Germinal center (tissue), 1 donor: ENCODE results near the gene RETREG1.

ENCODE experiments used
- DNase-seq: peaks from one replicate; pipeline ENCODE4 v3.0.0; 2012; ENCODE audit warnings: mixed read lengths, low spot score

The RETREG1 gene

DNA sequence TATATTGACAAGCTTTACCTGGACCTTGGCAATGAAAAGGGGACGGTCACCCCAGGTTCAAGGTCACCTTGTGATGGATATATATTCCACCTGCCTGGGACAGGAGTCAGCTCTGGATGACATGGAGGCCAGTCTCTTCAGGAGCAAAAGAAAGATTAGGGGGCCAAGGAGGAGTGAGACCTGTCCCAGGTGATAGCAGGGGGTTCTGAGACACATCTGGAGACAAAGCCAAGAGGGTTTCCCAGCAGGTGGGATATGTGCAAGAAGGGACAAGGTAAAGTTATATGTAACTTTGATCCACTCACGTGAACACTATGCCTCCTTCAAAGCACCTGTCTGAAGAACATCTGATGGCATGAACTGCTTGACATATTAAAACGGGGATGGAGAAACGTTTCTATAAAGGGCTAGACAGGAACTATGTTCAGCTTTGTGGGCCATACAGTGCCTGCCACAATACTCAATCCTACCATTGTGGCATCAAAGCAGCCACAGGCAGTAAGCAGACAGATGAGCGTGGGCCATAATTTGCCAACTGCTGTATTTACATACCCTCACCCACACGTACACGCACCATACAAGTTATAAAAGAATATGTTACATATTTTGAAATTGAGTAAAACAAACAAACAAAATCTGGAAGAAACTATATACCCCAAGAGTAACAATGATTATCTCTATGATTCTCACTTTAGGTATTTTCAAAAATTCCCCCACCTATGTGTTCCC lies 88.3 kb downstream of the RETREG1 start:
- no peak for DNase-seq

- no peak for DNase-seq
Measured at GRCh38 chr5:16525651-16526050, 91.1 kb downstream of the RETREG1 start.

DNA sequence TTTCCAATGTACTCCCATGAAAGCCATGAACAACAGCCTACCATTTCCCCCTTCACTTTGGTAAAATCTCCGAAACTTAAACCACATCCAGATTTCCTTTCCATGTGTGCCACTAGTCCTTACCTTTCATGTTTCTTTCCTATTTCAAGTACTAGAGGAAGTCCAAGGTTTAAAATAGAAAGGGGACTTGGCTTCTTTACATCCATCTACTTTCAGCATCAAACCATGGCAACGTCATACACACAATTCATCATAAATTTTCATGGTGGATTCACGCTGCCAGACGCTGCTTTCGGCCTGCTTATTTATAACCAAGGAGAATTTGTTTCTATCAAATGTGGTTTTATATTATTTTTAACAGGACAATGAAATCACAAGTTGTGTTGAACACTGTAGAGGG lies 92.5 kb downstream of the RETREG1 start:
- no peak for DNase-seq

- DNase-seq: no peak
Measured at GRCh38 chr5:16521521-16522483, 95.0 kb downstream of the RETREG1 start.

- DNase-seq: no peak
Measured at GRCh38 chr5:16520841-16521240, 96.0 kb downstream of the RETREG1 start.

DNA sequence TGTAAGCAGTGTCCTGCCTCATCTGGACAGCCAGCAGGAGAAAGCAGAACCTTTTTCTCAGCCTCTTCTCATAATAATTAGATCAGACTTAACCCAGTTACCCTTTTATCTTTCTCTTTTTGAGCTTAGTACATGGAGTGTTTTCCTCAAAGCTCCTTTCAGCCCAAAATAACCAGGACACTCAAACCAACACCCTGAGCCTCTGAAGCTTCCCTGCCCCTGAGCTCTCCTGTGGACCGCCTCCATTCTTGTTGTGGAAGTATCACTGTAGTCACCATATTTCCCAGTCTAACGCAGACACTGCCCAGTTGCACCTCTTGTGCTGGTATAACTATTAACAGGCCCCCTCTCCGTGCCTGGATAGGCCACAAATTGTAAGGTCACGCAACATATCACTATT lies 97.4 kb downstream of the RETREG1 start:
- no peak for DNase-seq

GRCh38 chr5:16518606-16519005 lies 98.2 kb downstream of the RETREG1 start:
- DNase-seq: no peak

DNA sequence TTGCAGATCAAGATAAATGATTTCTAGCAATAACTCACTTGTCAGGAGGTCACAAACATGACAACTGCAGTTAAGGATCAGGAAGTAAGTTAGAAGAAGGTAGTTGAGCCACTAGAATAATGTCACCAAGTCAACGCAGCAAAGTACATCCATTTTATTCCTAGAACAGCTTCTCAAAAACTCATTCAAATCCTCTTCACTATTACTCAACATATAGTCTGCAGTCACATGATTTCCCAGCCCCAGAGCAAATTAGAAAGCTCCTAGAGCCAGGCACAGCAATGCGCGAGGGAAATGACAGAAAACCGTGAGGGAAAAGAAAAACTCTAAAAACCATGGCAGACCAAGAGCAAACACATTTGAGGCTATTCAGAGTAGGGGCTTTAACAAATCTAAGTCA lies 101.3 kb downstream of the RETREG1 start:
- DNase-seq: no peak

GRCh38 chr5:16510098-16510497 lies 106.7 kb downstream of the RETREG1 start:
- no peak for DNase-seq

DNA sequence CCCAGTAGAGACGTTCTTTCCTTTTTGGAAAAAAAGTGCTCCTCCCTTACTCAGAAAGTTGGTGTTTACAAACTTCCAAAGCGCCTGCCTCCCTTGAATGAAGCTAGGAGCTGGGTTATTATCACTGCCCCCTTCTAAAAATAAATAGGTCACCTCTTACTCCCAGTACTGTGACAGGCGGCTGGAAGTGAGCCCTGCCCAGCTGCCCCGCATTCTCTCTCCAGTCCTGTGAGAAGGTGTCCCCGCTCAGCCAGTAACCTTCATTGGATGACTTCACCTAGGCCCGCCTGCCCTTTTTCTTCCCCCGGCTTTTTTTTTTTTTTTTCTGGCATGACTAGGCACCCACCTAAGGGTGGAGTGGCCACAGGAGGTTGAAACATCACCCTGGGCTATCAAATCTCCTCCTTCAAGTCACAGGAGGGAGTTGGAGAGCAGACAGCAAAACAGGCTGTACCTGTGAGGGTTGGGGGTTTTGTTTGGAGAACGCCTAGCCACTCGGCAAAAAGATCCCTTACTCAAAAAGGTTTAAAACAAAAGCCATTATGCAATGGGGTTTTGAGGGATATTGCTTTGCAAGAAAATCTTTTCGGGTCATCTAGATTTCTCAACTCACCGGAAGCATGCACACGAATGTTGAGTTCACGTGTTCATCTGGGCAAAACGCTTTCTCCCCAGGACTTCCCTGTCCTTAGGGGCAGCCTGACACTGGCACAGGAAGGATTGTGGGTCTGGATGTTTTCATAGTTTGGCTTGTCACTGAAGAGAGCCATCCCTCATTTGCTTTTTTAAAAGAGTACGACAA lies 107.9 kb downstream of the RETREG1 start:
- DNase-seq: no peak

DNA sequence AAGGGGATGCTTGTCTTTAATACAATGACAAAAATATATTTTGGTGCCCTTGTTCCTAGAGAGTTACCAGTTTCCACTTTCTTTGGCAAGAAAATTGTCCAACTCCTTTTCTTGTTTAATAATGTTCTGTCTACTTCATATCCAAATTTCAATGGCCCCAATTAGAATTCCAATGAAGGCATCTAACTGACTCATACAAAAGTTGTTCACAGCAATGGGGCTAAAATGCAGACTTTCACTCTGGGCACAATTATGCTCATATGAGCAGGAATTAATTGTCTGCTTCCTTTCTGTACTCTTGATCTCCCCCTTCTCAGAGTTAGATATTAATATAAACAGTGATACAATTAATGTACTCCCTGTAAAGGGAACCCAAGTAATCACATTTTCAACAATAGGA lies 109.1 kb downstream of the RETREG1 start:
- no peak for DNase-seq

DNA sequence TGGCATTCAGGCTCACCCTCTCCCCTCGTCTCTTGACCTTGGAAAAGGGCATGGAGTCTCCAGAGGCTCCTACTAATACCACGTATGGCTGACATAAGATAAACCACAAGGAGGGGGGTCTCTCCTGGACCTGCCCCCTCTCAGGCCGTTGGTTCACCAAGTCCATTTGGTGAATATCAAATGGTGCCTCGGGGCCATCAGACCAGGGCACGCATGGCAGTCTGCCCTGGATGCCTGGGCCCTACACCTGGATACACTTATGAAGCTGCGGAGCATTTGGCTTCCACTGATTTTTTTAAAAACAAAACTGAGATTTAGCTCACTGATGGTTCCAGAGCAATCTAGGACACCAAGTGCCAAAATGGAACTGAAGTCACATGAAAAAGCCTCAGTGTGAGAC lies 110.9 kb downstream of the RETREG1 start:
- DNase-seq: no peak

- DNase-seq: no peak
Measured at GRCh38 chr5:16505140-16505891, 111.5 kb downstream of the RETREG1 start.

GRCh38 chr5:16504571-16504970 lies 112.2 kb downstream of the RETREG1 start:
- no peak for DNase-seq

GRCh38 chr5:16502866-16503265 lies 113.9 kb downstream of the RETREG1 start:
- DNase-seq: no peak

DNA sequence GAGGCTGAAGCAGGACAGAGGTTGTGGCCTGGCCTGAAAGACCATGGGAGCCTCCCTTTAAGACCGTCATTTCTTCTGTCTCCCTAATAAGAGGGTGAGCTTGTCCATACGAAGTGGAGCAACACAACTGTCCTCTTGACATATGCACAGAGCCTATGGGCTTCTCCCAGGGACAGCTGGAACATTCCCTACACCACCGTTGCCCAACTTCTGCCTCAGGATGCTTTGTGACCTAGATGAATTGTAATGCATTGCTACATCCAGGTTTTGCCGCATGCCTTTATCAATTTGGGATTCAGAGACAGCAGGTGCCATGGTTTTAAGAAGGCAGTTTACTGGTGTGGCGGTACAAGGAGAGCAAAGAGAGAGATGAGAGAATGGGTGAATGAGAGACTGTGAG lies 116.8 kb downstream of the RETREG1 start:
- no peak for DNase-seq

DNA sequence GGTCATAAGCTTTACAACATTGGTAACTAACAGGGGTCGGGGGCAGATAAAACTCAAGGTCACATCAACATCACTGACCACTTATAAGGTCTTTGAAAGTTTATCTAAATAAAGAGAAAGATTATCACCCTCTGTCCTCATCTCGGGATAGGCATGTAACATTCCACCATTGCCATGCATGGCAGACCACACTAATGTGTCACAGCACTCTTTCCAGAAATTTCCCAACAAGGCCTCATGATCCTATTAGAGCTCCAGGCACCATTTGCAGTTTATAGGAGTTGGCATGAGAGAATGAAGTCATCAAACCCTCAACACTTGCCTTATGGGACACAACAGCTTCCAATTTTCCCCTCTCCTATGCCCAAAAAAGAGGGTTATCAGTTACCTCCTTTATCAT lies 119.3 kb downstream of the RETREG1 start:
- no peak for DNase-seq

DNA sequence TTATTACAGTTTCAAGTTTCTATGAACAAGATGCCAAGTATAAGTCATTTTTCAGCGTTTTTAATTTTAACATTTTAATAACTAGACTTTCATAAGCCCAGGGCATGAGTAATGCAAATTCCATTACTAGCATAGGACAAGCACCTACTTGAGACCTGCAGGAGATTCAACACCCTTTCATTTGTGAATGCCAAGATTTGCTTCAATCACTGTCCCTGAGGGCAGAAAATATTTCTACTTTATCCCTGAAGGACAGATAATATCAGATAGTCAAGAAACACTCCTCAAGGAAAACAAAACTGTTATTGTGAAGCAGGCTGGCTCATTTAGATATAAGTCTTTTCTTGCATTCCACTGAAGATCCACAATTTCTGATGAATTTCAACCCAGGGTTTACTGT lies 123.5 kb downstream of the RETREG1 start:
- no peak for DNase-seq

DNA sequence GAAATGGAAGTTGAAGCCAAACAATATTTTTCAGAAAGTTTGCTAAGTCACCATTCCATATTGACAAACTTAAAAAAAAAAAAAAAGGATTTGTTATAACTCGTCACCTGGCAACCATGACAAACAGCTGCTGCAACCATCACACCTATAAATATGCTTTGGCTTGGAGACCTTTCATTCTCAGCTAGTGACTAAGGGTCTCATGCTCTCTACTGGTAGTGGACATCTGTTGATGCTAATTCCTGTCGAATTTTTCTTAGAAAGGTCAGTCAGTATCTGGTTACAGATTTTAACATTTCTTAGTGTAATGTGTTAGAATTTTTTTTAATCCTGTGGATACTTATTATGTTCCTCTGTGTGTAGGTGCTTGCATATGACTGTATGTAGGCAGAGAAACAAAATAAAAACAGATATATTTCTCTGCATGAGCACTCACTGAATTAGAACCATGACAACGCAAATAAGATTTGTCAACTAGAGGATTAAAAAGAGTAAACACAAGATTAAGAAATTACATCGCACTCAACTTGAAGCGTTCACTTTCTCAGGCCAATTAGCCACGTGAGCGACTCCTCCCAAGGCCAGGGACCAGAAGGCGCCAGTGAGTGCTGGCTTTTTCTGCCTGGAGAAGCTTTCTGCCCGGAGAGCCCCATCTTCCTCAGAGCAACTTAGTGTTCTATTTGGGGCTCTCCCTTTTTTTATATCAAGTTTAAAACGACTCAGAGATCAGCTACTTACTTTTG lies 124.2 kb downstream of the RETREG1 start:
- DNase-seq: no peak

DNA sequence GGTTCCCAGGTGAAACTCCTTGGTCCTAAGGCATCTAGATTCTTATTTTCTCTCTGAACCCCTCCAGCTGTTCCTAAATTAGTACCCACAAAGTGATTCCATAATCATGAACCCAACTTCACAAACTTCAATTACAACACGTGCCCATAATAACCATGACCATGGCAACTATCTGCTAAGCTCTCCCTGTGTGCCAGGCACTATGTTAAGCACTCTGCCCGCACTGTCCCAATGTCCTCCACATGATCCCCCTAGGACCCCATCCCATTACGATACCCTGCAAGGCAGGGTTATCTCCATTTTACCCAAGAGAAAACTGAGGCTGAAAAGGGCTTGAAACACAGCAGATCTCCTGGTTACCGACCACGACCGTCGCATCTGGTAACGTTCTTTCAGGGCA lies 125.9 kb downstream of the RETREG1 start:
- DNase-seq: no peak

- DNase-seq: no peak
Measured at GRCh38 chr5:16489322-16489791, 127.4 kb downstream of the RETREG1 start.
